SK-N-SH (cell line): ENCODE measurements around the gene COG4. TPM values are rescaled to one million over a fixed set of nuclear protein-coding genes. Genes with fewer than 3 reads are reported as not detected.

Experiments
- CTCF ChIA-PET: fragments of 300-600, 350-600 bp; formaldehyde crosslinking; extraction: SDS; loops from one replicate; lab custom pipeline; 2021; lab: Yijun Ruan, JAX
- POLR2A ChIA-PET: fragments of 350-600 bp; sonication (Branson Sonifier 250); formaldehyde crosslinking; extraction: SDS; loops from one replicate; lab custom pipeline; 2020; ENCODE audit warnings: antibody characterized with exemption, inconsistent platforms; lab: Yijun Ruan, JAX
- DNase-seq: peaks from one replicate; pipeline ENCODE4 v3.0.0; 2012
- H2AFZ ChIP-seq: fragments of 200-600 bp; sonication (generic); 2 replicates; pipeline ENCODE4 v1.8.1; 2016; ENCODE audit warnings: antibody characterized with exemption, mild to moderate bottlenecking, low read depth
- H3F3A ChIP-seq: fragments of 200-600 bp; sonication (generic); replicated peaks from 2 replicates; pipeline ENCODE3; 2016; ENCODE audit warnings: antibody characterized with exemption, mild to moderate bottlenecking; ENCODE audit not compliant: insufficient read depth
- H3K27ac ChIP-seq, 2 experiments: fragments of 200-500 bp in 1 of 2; fragments of 200-600 bp in 1 of 2; sonication (Bioruptor generic) in 1 of 2; sonication (generic), shearing (Covaris generic) in 1 of 2; 2 replicates each; pipeline versions ENCODE4 v1.5.1 to v1.6.1; 2014 to 2016; ENCODE audit warnings: low read depth in 2 of 2, inconsistent platforms in 1 of 2, low read length in 1 of 2, mild to moderate bottlenecking in 1 of 2, mixed read lengths in 1 of 2
- H3K27me3 ChIP-seq: fragments of 200-600 bp; sonication (generic), shearing (Covaris generic); 2 replicates; pipeline ENCODE4 v1.6.1; 2016; ENCODE audit warnings: mixed run types; ENCODE audit not compliant: insufficient read depth
- H3K36me3 ChIP-seq, 2 experiments: fragments of 200-500 bp in 1 of 2; fragments of 200-600 bp in 1 of 2; sonication (Bioruptor generic) in 1 of 2; sonication (generic) in 1 of 2; replicated peaks in 1 of 2; 2 replicates each; pipeline versions ENCODE3 to v1.5.1; 2014 to 2016; ENCODE audit warnings: low read length in 1 of 2, mild to moderate bottlenecking in 1 of 2; ENCODE audit not compliant: insufficient read depth in 2 of 2, control insufficient read depth in 1 of 2
- H3K4me1 ChIP-seq, 2 experiments: fragments of 200-500 bp in 1 of 2; fragments of 200-600 bp in 1 of 2; sonication (Bioruptor generic) in 1 of 2; sonication (generic), shearing (Covaris generic) in 1 of 2; 2 replicates each; pipeline versions ENCODE4 v1.5.1 to v1.6.1; 2014 to 2016; ENCODE audit warnings: low read depth in 1 of 2, low read length in 1 of 2, mixed run types in 1 of 2; ENCODE audit not compliant: insufficient read depth in 2 of 2, control insufficient read depth in 1 of 2
- H3K4me2 ChIP-seq: fragments of 200-600 bp; sonication (generic), shearing (Covaris generic); 2 replicates; pipeline ENCODE4 v1.6.1; 2017; ENCODE audit warnings: mixed run types
- H3K4me3 ChIP-seq, 2 experiments: fragments of 200-500 bp in 1 of 2; fragments of 200-600 bp in 1 of 2; sonication (Bioruptor generic) in 1 of 2; sonication (generic), shearing (Covaris generic) in 1 of 2; 2 replicates each; pipeline versions ENCODE4 v1.5.1 to v1.8.1; 2014 to 2016; ENCODE audit warnings: low read depth in 2 of 2, inconsistent platforms in 1 of 2, low read length in 1 of 2, mild to moderate bottlenecking in 1 of 2, mixed read lengths in 1 of 2, moderate library complexity in 1 of 2
- H3K79me2 ChIP-seq: fragments of 200-600 bp; sonication (generic); 2 replicates; pipeline ENCODE4 v1.8.1; 2017; ENCODE audit warnings: mild to moderate bottlenecking; ENCODE audit not compliant: insufficient read depth
- H3K9ac ChIP-seq: fragments of 200-600 bp; sonication (generic); 2 replicates; pipeline ENCODE4 v1.6.1; 2017; ENCODE audit warnings: mixed run types
- H3K9me2 ChIP-seq: fragments of 200-600 bp; sonication (generic); 2 replicates; pipeline ENCODE4 v1.6.1; 2017; ENCODE audit warnings: mixed run types
- H3K9me3 ChIP-seq: fragments of 200-600 bp; sonication (generic); 2 replicates; pipeline ENCODE4 v1.6.1; 2017; ENCODE audit warnings: mixed run types, mild to moderate bottlenecking, moderate library complexity
- H4K20me1 ChIP-seq: fragments of 200-600 bp; sonication (generic); 2 replicates; pipeline ENCODE4 v1.6.1; 2017; ENCODE audit warnings: mild to moderate bottlenecking, mixed run types; ENCODE audit not compliant: insufficient read depth
- EP300 ChIP-seq, 2 experiments: IDR thresholded peaks; 2 replicates each; pipeline versions ENCODE4 v1.4.0 to v1.6.1; 2012; ENCODE audit warnings: borderline replicate concordance in 1 of 2, low read depth in 1 of 2, low read length in 1 of 2
- EZH2phosphoT487 ChIP-seq: fragments of 200-600 bp; sonication (generic); IDR thresholded peaks from 2 replicates; pipeline ENCODE4 v1.6.1; 2017; ENCODE audit warnings: low read depth, mixed run types, mild to moderate bottlenecking, antibody characterized with exemption, moderate library complexity, borderline replicate concordance
- FOXJ3 ChIP-seq: sonication (generic); formaldehyde crosslinking; IDR thresholded peaks from 2 replicates; pipeline ENCODE4 v1.5.1; 2020; ENCODE audit warnings: mild to moderate bottlenecking, missing genetic modification reagents
- FOXM1 ChIP-seq: IDR thresholded peaks from 2 replicates; pipeline ENCODE4 v1.4.0; 2012; ENCODE audit warnings: low read depth, mild to moderate bottlenecking
- GATA2 ChIP-seq: sonication (generic); formaldehyde crosslinking; IDR thresholded peaks from 2 replicates; pipeline ENCODE4 v1.5.0; 2020; ENCODE audit warnings: mild to moderate bottlenecking, missing genetic modification reagents
- IRF3 ChIP-seq: fragments of 150-350 bp; IDR thresholded peaks from 2 replicates; pipeline ENCODE4 v1.6.1; 2016; ENCODE audit warnings: mild to moderate bottlenecking, low read depth, low read length
- JUND ChIP-seq: IDR thresholded peaks from 2 replicates; pipeline ENCODE4 v1.4.0; 2012
- MAX ChIP-seq: IDR thresholded peaks from 2 replicates; pipeline ENCODE4 v1.4.0; 2012; ENCODE audit warnings: low read depth
- MEF2A ChIP-seq: IDR thresholded peaks from 2 replicates; pipeline ENCODE4 v1.4.0; 2012; ENCODE audit warnings: low read depth, borderline replicate concordance
- MXI1 ChIP-seq: IDR thresholded peaks from 2 replicates; pipeline ENCODE4 v1.6.1; 2012; ENCODE audit warnings: mild to moderate bottlenecking, low read depth, low read length, improper control_type of control experiment
- NFIC ChIP-seq: IDR thresholded peaks from 2 replicates; pipeline ENCODE4 v1.4.0; 2012; ENCODE audit warnings: borderline replicate concordance
- POLR2AphosphoS5 ChIP-seq: IDR thresholded peaks from 2 replicates; pipeline ENCODE4 v1.6.1; 2012; ENCODE audit warnings: low read depth, low read length
- RAD21 ChIP-seq: IDR thresholded peaks from 2 replicates; pipeline ENCODE4 v1.6.1; 2012; ENCODE audit warnings: mild to moderate bottlenecking, low read length
- RXRA ChIP-seq: IDR thresholded peaks from 2 replicates; pipeline ENCODE4 v1.4.0; 2012; ENCODE audit warnings: low read depth, mild to moderate bottlenecking, borderline replicate concordance
- TAF1 ChIP-seq: IDR thresholded peaks from 2 replicates; pipeline ENCODE4 v1.6.1; 2012; ENCODE audit warnings: low read depth, mild to moderate bottlenecking, low read length, moderate library complexity, borderline replicate concordance
- TEAD4 ChIP-seq: IDR thresholded peaks from 2 replicates; pipeline ENCODE4 v1.4.0; 2012; ENCODE audit warnings: mild to moderate bottlenecking, borderline replicate concordance; ENCODE audit not compliant: insufficient read depth
- USF2 ChIP-seq: fragments of 150-350 bp; IDR thresholded peaks from 2 replicates; pipeline ENCODE4 v1.6.1; 2017; ENCODE audit warnings: antibody characterized with exemption, low read length, low read depth, borderline replicate concordance
- ZBTB33 ChIP-seq: IDR thresholded peaks from 2 replicates; pipeline ENCODE4 v1.4.0; 2012; ENCODE audit warnings: low read depth, borderline replicate concordance
- WGBS: methylation state at CpG from one replicate; pipeline ENCODE4 v1.1.6; 2017; ENCODE audit warnings: low lambda C conversion rate; 5-methylcytosine and 5-hydroxymethylcytosine counted together
- polyA plus RNA-seq, 3 experiments: library from polyadenylated mRNA; depleted of rRNA; stranded (reverse); fragments of >200 nt; gene quantifications; 2 replicates each; pipeline ENCODE4 v1.2.3, GENCODE V29; 2012

COG4 gene
- polyA plus RNA-seq, 1 of the 3 experiments (the other 2 are of a cell fraction): 54.4 TPM

GRCh38 chr16:70478912-70479341 is 44.4 kb downstream of the COG4 start:
- no peak overlapping the region for H2AFZ ChIP-seq
- no peaks in the 10 kb centered on the region for H3K9me2 ChIP-seq
- no peak for DNase-seq
- CTCF ChIA-PET: no interaction called here
- peaks cover 25% of the 10 kb centered on the region for H3F3A ChIP-seq
- H3K27ac ChIP-seq: no peak overlapping the region
- H3K36me3 ChIP-seq: peaks cover 1 to 47% of the 10 kb centered on the region in 2 experiments
- no peak for TF ChIP-seq MXI1
- TF ChIP-seq IRF3: no peak
- no peak for TF ChIP-seq FOXM1
- TF ChIP-seq ZBTB33: no peak
- no peak for TF ChIP-seq POLR2AphosphoS5
- no peak for TF ChIP-seq NFIC
- TF ChIP-seq EZH2phosphoT487: no peak
- no peak for TF ChIP-seq EP300 (IDR thresholded peaks at IDR 0.05; ENCODE audit: borderline replicate concordance in 1 of 2, low read depth in 1 of 2, low read length in 1 of 2)
- no peak for TF ChIP-seq USF2
- TF ChIP-seq GATA2: no peak
- TF ChIP-seq MAX: no peak
- TF ChIP-seq JUND: no peak
- TF ChIP-seq TEAD4: no peak
- TF ChIP-seq RXRA: no peak
- no peak for TF ChIP-seq RAD21
- no peak for TF ChIP-seq MEF2A
- TF ChIP-seq FOXJ3: no peak
- TF ChIP-seq TAF1: no peak
- no peaks in the 10 kb centered on the region for H3K9me3 ChIP-seq
- H3K4me1 ChIP-seq: peaks cover 11 to 15% of the 10 kb centered on the region in 2 experiments; a peak in 3 of 4 replicates
- no peaks in the 10 kb centered on the region for H3K79me2 ChIP-seq
- no peak overlapping the region for H3K9ac ChIP-seq
- no peaks in the 10 kb centered on the region for H4K20me1 ChIP-seq
- no peak overlapping the region for H3K4me3 ChIP-seq
- POLR2A ChIA-PET: interaction anchor here (1.6 kb wide), 1 partner anchor 99 kb away, joined by 3 read pairs; no protein-coding TSS in a partner anchor
- no peaks in the 10 kb centered on the region for H3K27me3 ChIP-seq
- H3K4me2 ChIP-seq: no peak overlapping the region
- 87% methylated on average over 4 of the region's 10 CpGs for WGBS
